Measurements from ENCODE around the gene RBM5. TPM values are rescaled to one million over a fixed set of nuclear protein-coding genes. Genes with fewer than 3 reads are reported as not detected.

The RBM5 gene
- polyA plus RNA-seq, 1 of the 3 experiments (the other 2 are of a cell fraction), result 113 TPM

- peaks cover 29% of the 10 kb centered on the region for H3K79me2 ChIP-seq (ENCODE audit: insufficient read depth)
- no peak overlapping the region for H3K9ac ChIP-seq
- H3F3A ChIP-seq (replicated peaks; ENCODE audit: insufficient read depth), result peaks cover 13% of the 10 kb centered on the region
- peaks cover 30 to 40% of the 10 kb centered on the region in 2 experiments; a peak in 3 of 4 replicates for H3K4me1 ChIP-seq (ENCODE audit: control insufficient read depth in 1 of 2, insufficient read depth in 2 of 2, low read depth in 1 of 2, low read length in 1 of 2)
- H3K9me3 ChIP-seq, result no peaks in the 10 kb centered on the region
- no peak for DNase-seq
- no peak overlapping the region for H3K4me3 ChIP-seq (ENCODE audit: low read depth in 2 of 2, low read length in 1 of 2)
- no peak for TF ChIP-seq GABPA (IDR thresholded peaks at IDR 0.05; ENCODE audit: low read depth)
- TF ChIP-seq, protein P1, sequence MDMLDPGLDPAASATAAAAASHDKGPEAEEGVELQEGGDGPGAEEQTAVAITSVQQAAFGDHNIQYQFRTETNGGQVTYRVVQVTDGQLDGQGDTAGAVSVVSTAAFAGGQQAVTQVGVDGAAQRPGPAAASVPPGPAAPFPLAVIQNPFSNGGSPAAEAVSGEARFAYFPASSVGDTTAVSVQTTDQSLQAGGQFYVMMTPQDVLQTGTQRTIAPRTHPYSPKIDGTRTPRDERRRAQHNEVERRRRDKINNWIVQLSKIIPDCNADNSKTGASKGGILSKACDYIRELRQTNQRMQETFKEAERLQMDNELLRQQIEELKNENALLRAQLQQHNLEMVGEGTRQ (IDR thresholded peaks at IDR 0.05; ENCODE audit: borderline replicate concordance, low read depth, low read length), result no peak
- no peak for TF ChIP-seq FOSL2 (IDR thresholded peaks at IDR 0.05; ENCODE audit: borderline replicate concordance, low read depth)
- no peak for TF ChIP-seq RAD21 (IDR thresholded peaks at IDR 0.05; ENCODE audit: low read length)
- no peak for TF ChIP-seq EZH2phosphoT487 (IDR thresholded peaks at IDR 0.05; ENCODE audit: borderline replicate concordance, low read depth)
- no peak for TF ChIP-seq SIN3A (IDR thresholded peaks at IDR 0.05; ENCODE audit: borderline replicate concordance, low read depth, low read length)
- no peak for TF ChIP-seq JUND (IDR thresholded peaks at IDR 0.05)
- no peak for TF ChIP-seq NFIC (IDR thresholded peaks at IDR 0.05; ENCODE audit: borderline replicate concordance)
- TF ChIP-seq MXI1 (IDR thresholded peaks at IDR 0.05; ENCODE audit: low read depth, low read length), result no peak
- TF ChIP-seq ELF1 (IDR thresholded peaks at IDR 0.05), result no peak
- no peak for TF ChIP-seq SMC3 (IDR thresholded peaks at IDR 0.05; ENCODE audit: low read depth, low read length)
- TF ChIP-seq RFX5 (IDR thresholded peaks at IDR 0.05; ENCODE audit: low read length), result no peak
- TF ChIP-seq POLR2AphosphoS5 (IDR thresholded peaks at IDR 0.05; ENCODE audit: low read depth, low read length), result no peak
- no peak for TF ChIP-seq FOXM1 (IDR thresholded peaks at IDR 0.05; ENCODE audit: low read depth)
- TF ChIP-seq CHD2 (IDR thresholded peaks at IDR 0.05; ENCODE audit: low read length, partially characterized antibody), result no peak
- no peak for TF ChIP-seq TCF12 (IDR thresholded peaks at IDR 0.05)
- H3K9me2 ChIP-seq, result no peaks in the 10 kb centered on the region
- 84% methylated on average over 8 of the region's 9 CpGs for WGBS (ENCODE audit: low lambda C conversion rate)
- H4K20me1 ChIP-seq (ENCODE audit: insufficient read depth), result no peaks in the 10 kb centered on the region
- CTCF ChIA-PET, result interaction anchor here (1.8 to 7.2 kb wide), 3 partner anchors 21 to 47 kb away, joined by 8 to 60 read pairs (median 37); partner anchors contain the start of gene GNAT1
- H3K36me3 ChIP-seq (replicated peaks in 1 of 2; ENCODE audit: control insufficient read depth in 1 of 2, insufficient read depth in 2 of 2, low read length in 1 of 2), result no peaks in the 10 kb centered on the region
- no peak overlapping the region for H3K27ac ChIP-seq (ENCODE audit: low read depth in 2 of 2, low read length in 1 of 2)
- POLR2A ChIA-PET, result no interaction called here
- no peak overlapping the region for H3K4me2 ChIP-seq
- no peaks in the 10 kb centered on the region for H3K27me3 ChIP-seq (ENCODE audit: insufficient read depth)
- H2AFZ ChIP-seq (ENCODE audit: low read depth), result no peak overlapping the region
Observed at GRCh38 chr3:50168388-50168787, 79.7 kb downstream of the RBM5 start.

Other genes starting within 250 kb of the RBM5 start
- 8.1 and 12.8 TPM in 2 replicates for gene TRAIP, start 232.4 kb upstream of the RBM5 start, polyA plus RNA-seq (2012; rRNA removed)
- gene CAMKV, start 219.0 kb upstream of the RBM5 start, polyA plus RNA-seq (2012; rRNA removed), result 0.53 and 1.7 TPM in 2 replicates
- 0.23 and 0.36 TPM in 2 replicates for gene MST1R, start 185.0 kb upstream of the RBM5 start, polyA plus RNA-seq (2012; rRNA removed)
- gene MON1A, start 159.1 kb upstream of the RBM5 start, polyA plus RNA-seq (2012; rRNA removed), result 10.9 and 12.0 TPM in 2 replicates
- gene RBM6, start 148.8 kb upstream of the RBM5 start, polyA plus RNA-seq (2012; rRNA removed), result 67.4 and 85.5 TPM in 2 replicates
- 23.9 and 30.4 TPM in 2 replicates for gene SEMA3F, start 66.4 kb downstream of the RBM5 start, polyA plus RNA-seq (2012; rRNA removed)
- not detected in 2 replicates for gene GNAT1, start 102.7 kb downstream of the RBM5 start, polyA plus RNA-seq (2012; rRNA removed)
- 0.84 and 0.89 TPM in 2 replicates for gene SLC38A3, start 116.4 kb downstream of the RBM5 start, polyA plus RNA-seq (2012; rRNA removed)
- gene GNAI2, start 147.3 kb downstream of the RBM5 start, polyA plus RNA-seq (2012; rRNA removed), result 641 and 649 TPM in 2 replicates
- 12.4 and 14.9 TPM in 2 replicates for gene SEMA3B, start 180.2 kb downstream of the RBM5 start, polyA plus RNA-seq (2012; rRNA removed)
- gene LSMEM2, start 190.2 kb downstream of the RBM5 start, polyA plus RNA-seq (2012; rRNA removed), result 0.03 TPM in 1 of 2 replicates, not detected in the other
- gene IFRD2, start 203.5 kb downstream of the RBM5 start, polyA plus RNA-seq (2012; rRNA removed), result 52.4 and 73.2 TPM in 2 replicates
- 7.8 and 8.4 TPM in 2 replicates for gene HYAL3, start 210.5 kb downstream of the RBM5 start, polyA plus RNA-seq (2012; rRNA removed)
- 10.4 and 10.5 TPM in 2 replicates for gene NAA80, start 210.5 kb downstream of the RBM5 start, polyA plus RNA-seq (2012; rRNA removed)
- 0.30 and 0.49 TPM in 2 replicates for gene HYAL1, start 214.7 kb downstream of the RBM5 start, polyA plus RNA-seq (2012; rRNA removed)
- 135 and 151 TPM in 2 replicates for gene HYAL2, start 233.8 kb downstream of the RBM5 start, polyA plus RNA-seq (2012; rRNA removed)
- gene TUSC2, start 239.3 kb downstream of the RBM5 start, polyA plus RNA-seq (2012; rRNA removed), result 58.7 and 79.3 TPM in 2 replicates